ENCODE data around the gene RNF130.

DNA sequence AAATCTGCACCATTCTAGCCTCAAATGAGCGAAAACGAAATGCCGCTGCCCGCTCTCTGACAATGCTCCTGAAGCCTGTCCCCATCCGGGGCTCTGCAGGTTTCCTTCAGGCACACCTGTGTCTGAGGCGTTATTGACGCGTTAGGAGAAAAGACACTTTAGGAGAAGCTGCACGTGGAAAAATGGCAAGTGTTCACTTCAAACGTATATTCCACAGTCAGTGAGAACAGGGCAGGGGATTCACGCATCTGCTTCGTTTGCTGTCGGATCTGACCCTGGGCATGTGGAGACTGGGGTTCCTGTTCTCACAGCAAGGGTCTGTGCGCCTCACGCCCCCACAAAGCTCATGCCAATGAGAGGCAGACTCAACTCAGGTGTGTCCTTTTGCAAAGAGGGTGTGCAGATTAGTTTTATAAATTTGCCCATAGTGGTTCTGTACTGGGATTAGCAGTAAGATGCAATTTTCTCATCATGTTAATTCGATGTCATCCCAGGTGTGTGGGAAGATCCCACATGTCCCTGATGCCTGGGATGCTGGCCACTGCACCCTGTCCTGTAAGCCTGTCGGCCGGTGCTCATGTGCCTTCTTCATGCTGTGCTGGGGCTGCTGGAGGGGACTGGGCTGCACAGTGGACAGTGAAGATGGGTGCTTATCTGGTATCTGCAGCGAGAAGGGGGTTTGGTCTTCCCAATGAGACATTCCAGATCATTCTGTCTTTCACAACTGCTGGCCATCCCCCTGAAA is 152.6 kb downstream of the RNF130 start:
- TF ChIP-seq ZNF335 (tag by site-specific recombination; conservative IDR thresholded peaks at IDR 0.05), result no peak
- TF ChIP-seq, protein P1, sequence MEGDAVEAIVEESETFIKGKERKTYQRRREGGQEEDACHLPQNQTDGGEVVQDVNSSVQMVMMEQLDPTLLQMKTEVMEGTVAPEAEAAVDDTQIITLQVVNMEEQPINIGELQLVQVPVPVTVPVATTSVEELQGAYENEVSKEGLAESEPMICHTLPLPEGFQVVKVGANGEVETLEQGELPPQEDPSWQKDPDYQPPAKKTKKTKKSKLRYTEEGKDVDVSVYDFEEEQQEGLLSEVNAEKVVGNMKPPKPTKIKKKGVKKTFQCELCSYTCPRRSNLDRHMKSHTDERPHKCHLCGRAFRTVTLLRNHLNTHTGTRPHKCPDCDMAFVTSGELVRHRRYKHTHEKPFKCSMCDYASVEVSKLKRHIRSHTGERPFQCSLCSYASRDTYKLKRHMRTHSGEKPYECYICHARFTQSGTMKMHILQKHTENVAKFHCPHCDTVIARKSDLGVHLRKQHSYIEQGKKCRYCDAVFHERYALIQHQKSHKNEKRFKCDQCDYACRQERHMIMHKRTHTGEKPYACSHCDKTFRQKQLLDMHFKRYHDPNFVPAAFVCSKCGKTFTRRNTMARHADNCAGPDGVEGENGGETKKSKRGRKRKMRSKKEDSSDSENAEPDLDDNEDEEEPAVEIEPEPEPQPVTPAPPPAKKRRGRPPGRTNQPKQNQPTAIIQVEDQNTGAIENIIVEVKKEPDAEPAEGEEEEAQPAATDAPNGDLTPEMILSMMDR (tag by site-specific recombination; IDR thresholded peaks at IDR 0.05), result no peak
- no peak for TF ChIP-seq INSM2 (tag by site-specific recombination; IDR thresholded peaks at IDR 0.05)
- no peak for TF ChIP-seq ZNF510 (tag by site-specific recombination; IDR thresholded peaks at IDR 0.05; ENCODE audit: insufficient replicate concordance)

Data from HEK293 (cell line).